HepG2 (cell line): ENCODE measurements around the gene CCDC57.
A peak's percentile ranks its signal among the peaks of the same experiment; 100 is the strongest.

ENCODE experiments used
- CHD2 ChIP-seq: IDR thresholded peaks from 2 replicates; pipeline ENCODE4 v1.6.1; 2011; ENCODE audit warnings: low read depth, low read length, improper control_type of control experiment
- HNF4G ChIP-seq, 2 experiments: sonication (generic) in 1 of 2; formaldehyde crosslinking in 1 of 2; IDR thresholded peaks; 2 replicates each; pipeline versions ENCODE4 v1.4.0 to v1.6.1; 2011 to 2020; ENCODE audit warnings: borderline replicate concordance in 2 of 2, low read depth in 2 of 2, mild to moderate bottlenecking in 2 of 2, low read length in 1 of 2, missing genetic modification reagents in 1 of 2, moderate library complexity in 1 of 2
- RAD21 ChIP-seq: fragments of 450-650 bp; formaldehyde crosslinking; IDR thresholded peaks from 2 replicates; pipeline ENCODE4 v1.5.0; 2020; ENCODE audit warnings: mild to moderate bottlenecking
- ZNF207 ChIP-seq: fragments of 450-650 bp; IDR thresholded peaks from 2 replicates; pipeline ENCODE4 v1.6.1; 2016; ENCODE audit warnings: antibody characterized with exemption, borderline replicate concordance
- ZNF564 ChIP-seq: sonication (generic); formaldehyde crosslinking; IDR thresholded peaks from 2 replicates; pipeline ENCODE4 v1.8.1; 2023; ENCODE audit warnings: mild to moderate bottlenecking, missing genetic modification reagents
- TF ChIP-seq, protein P1 (sequence below): sonication (generic); formaldehyde crosslinking; IDR thresholded peaks from 2 replicates; pipeline ENCODE4 v1.4.0; 2020; ENCODE audit warnings: missing genetic modification reagents

GRCh38 chr17:82095777-82096708 lies 116.6 kb downstream of the CCDC57 start:
- no peak for TF ChIP-seq ZNF207
- TF ChIP-seq RAD21 (CRISPR knock-in tag), result no peak
- no peak; the same call in 1 of the 2 replicates for TF ChIP-seq ZNF564
- TF ChIP-seq, protein P1, sequence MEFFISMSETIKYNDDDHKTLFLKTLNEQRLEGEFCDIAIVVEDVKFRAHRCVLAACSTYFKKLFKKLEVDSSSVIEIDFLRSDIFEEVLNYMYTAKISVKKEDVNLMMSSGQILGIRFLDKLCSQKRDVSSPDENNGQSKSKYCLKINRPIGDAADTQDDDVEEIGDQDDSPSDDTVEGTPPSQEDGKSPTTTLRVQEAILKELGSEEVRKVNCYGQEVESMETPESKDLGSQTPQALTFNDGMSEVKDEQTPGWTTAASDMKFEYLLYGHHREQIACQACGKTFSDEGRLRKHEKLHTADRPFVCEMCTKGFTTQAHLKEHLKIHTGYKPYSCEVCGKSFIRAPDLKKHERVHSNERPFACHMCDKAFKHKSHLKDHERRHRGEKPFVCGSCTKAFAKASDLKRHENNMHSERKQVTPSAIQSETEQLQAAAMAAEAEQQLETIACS, result peak; percentile 51; the same call in 1 of the 2 replicates
- TF ChIP-seq HNF4G (IDR thresholded peaks at IDR 0.05; ENCODE audit: borderline replicate concordance, low read depth, low read length), result no peak
- no peak for TF ChIP-seq HNF4G (CRISPR knock-in tag; IDR thresholded peaks at IDR 0.05; ENCODE audit: borderline replicate concordance, low read depth)
- TF ChIP-seq CHD2, result no peak
